HCT116 (cell line): ENCODE measurements around the gene ZSCAN26.

Experiments used
- ELF1 ChIP-seq: IDR thresholded peaks from 2 replicates; pipeline ENCODE4 v1.6.1; 2012; ENCODE audit warnings: low read depth, borderline replicate concordance
- EZH2phosphoT487 ChIP-seq: fragments of 200-600 bp; IDR thresholded peaks from 2 replicates; pipeline ENCODE4 v1.6.1; 2018; ENCODE audit warnings: antibody characterized with exemption, borderline replicate concordance
- JUND ChIP-seq: IDR thresholded peaks from 2 replicates; pipeline ENCODE4 v1.6.1; 2012
- RAD21 ChIP-seq: IDR thresholded peaks from 2 replicates; pipeline ENCODE4 v1.6.1; 2012; ENCODE audit warnings: low read depth, mild to moderate bottlenecking
- SP1 ChIP-seq: IDR thresholded peaks from 2 replicates; pipeline ENCODE4 v1.6.1; 2012; ENCODE audit warnings: low read depth
- SRF ChIP-seq: IDR thresholded peaks from 2 replicates; pipeline ENCODE4 v1.6.1; 2012; ENCODE audit warnings: low read depth
- TCF7L2 ChIP-seq: IDR thresholded peaks from 2 replicates; pipeline ENCODE4 v1.7.0; 2011; ENCODE audit warnings: borderline replicate concordance, inconsistent platforms; ENCODE audit not compliant: insufficient read depth, insufficient read length; ENCODE audit errors: extremely low read depth
- TF ChIP-seq, protein P1 (sequence below), 3 experiments: fragments of 200-600 bp in 1 of 3; sonication (generic) in 1 of 3; IDR thresholded peaks in 2 of 3; conservative IDR thresholded peaks in 1 of 3; 2 replicates each; pipeline ENCODE4 v1.5.1; 2012 to 2017; ENCODE audit warnings: low read depth in 2 of 3, low read length in 2 of 3, antibody characterized with exemption in 1 of 3, borderline replicate concordance in 1 of 3, control low read depth in 1 of 3, mild to moderate bottlenecking in 1 of 3, mixed read lengths in 1 of 3, mixed run types in 1 of 3, moderate library complexity in 1 of 3; ENCODE audit not compliant: insufficient read depth in 1 of 3
- TF ChIP-seq, protein P2 (sequence below): IDR thresholded peaks from 2 replicates; pipeline ENCODE4 v1.6.1; 2012
- TF ChIP-seq, protein P3 (sequence below): IDR thresholded peaks from 2 replicates; pipeline ENCODE4 v1.6.1; 2012; ENCODE audit warnings: low read depth

DNA sequence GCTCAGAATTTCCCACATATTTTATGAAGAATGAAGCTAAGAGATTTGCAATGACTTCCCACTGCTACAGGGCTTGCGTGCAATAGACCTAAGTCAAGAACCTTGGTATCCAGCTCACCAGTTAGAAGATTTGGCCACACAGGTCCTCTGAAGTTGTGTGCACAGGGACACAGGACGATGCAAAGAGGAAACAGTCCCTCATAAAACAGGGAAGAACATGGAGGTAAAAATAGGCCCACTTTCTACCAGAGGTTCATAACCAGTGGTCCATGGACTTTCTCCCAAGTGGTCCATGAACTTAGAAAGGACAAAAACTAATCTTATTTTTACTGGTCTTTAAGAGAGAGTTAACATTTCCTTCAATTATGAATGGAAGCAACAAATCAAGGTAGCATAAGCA, 16.2 kb upstream of the ZSCAN26 start:
- TF ChIP-seq EZH2phosphoT487 (no peak), SP1 (no peak), RAD21 (no peak), TCF7L2 (no peak), ELF1 (no peak), SRF (no peak), JUND (no peak)
- TF ChIP-seq, protein P1, sequence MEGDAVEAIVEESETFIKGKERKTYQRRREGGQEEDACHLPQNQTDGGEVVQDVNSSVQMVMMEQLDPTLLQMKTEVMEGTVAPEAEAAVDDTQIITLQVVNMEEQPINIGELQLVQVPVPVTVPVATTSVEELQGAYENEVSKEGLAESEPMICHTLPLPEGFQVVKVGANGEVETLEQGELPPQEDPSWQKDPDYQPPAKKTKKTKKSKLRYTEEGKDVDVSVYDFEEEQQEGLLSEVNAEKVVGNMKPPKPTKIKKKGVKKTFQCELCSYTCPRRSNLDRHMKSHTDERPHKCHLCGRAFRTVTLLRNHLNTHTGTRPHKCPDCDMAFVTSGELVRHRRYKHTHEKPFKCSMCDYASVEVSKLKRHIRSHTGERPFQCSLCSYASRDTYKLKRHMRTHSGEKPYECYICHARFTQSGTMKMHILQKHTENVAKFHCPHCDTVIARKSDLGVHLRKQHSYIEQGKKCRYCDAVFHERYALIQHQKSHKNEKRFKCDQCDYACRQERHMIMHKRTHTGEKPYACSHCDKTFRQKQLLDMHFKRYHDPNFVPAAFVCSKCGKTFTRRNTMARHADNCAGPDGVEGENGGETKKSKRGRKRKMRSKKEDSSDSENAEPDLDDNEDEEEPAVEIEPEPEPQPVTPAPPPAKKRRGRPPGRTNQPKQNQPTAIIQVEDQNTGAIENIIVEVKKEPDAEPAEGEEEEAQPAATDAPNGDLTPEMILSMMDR (IDR thresholded peaks at IDR 0.05 in 2 of 3, conservative IDR thresholded peaks at IDR 0.05 in 1 of 3; ENCODE audit: borderline replicate concordance in 1 of 3, insufficient read depth in 1 of 3, low read depth in 2 of 3, low read length in 2 of 3): no peak
- TF ChIP-seq, protein P2, sequence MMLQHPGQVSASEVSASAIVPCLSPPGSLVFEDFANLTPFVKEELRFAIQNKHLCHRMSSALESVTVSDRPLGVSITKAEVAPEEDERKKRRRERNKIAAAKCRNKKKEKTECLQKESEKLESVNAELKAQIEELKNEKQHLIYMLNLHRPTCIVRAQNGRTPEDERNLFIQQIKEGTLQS: no peak
- TF ChIP-seq, protein P3, sequence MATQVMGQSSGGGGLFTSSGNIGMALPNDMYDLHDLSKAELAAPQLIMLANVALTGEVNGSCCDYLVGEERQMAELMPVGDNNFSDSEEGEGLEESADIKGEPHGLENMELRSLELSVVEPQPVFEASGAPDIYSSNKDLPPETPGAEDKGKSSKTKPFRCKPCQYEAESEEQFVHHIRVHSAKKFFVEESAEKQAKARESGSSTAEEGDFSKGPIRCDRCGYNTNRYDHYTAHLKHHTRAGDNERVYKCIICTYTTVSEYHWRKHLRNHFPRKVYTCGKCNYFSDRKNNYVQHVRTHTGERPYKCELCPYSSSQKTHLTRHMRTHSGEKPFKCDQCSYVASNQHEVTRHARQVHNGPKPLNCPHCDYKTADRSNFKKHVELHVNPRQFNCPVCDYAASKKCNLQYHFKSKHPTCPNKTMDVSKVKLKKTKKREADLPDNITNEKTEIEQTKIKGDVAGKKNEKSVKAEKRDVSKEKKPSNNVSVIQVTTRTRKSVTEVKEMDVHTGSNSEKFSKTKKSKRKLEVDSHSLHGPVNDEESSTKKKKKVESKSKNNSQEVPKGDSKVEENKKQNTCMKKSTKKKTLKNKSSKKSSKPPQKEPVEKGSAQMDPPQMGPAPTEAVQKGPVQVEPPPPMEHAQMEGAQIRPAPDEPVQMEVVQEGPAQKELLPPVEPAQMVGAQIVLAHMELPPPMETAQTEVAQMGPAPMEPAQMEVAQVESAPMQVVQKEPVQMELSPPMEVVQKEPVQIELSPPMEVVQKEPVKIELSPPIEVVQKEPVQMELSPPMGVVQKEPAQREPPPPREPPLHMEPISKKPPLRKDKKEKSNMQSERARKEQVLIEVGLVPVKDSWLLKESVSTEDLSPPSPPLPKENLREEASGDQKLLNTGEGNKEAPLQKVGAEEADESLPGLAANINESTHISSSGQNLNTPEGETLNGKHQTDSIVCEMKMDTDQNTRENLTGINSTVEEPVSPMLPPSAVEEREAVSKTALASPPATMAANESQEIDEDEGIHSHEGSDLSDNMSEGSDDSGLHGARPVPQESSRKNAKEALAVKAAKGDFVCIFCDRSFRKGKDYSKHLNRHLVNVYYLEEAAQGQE: no peak
